Fibroblast of lung (primary cell): ENCODE measurements around the gene DRC3. TPM values are rescaled to one million over a fixed set of nuclear protein-coding genes. Genes with fewer than 3 reads are reported as not detected.

ENCODE experiments used
- DNase-seq, 2 donors: peaks; one replicate each; pipeline versions ENCODE4 v3.0.0 to v3.0.0-alpha.2; 2010; ENCODE audit warnings: low read depth in 2 of 2
- H2AFZ ChIP-seq: 2 replicates; pipeline ENCODE4 v1.5.1; 2012; ENCODE audit warnings: low read length, control low read depth, inconsistent platforms
- H3K27ac ChIP-seq: 2 replicates; pipeline ENCODE4 v1.5.1; 2011; ENCODE audit warnings: low read length, control low read depth; ENCODE audit not compliant: insufficient read depth
- H3K27me3 ChIP-seq: 2 replicates; pipeline ENCODE4 v1.5.1; 2011; ENCODE audit warnings: mild to moderate bottlenecking, low read length; ENCODE audit not compliant: control insufficient read depth, insufficient read depth
- H3K36me3 ChIP-seq: 2 replicates; pipeline ENCODE4 v1.5.1; 2011; ENCODE audit warnings: low read length; ENCODE audit not compliant: control insufficient read depth, insufficient read depth
- H3K4me1 ChIP-seq: 2 replicates; pipeline ENCODE4 v1.5.1; 2011; ENCODE audit warnings: low read length; ENCODE audit not compliant: control insufficient read depth, insufficient read depth; ENCODE audit errors: extremely low read depth
- H3K4me2 ChIP-seq: 2 replicates; pipeline ENCODE4 v1.5.1; 2011; ENCODE audit warnings: low read length, control low read depth; ENCODE audit not compliant: insufficient read depth; ENCODE audit errors: extremely low read depth
- H3K4me3 ChIP-seq, 4 experiments: fragments of 200-600 bp in 1 of 4; sonication (generic) in 1 of 4; replicated peaks in 1 of 4; 2 replicates each; pipeline ENCODE4 v1.5.1; 2011 to 2016; ENCODE audit warnings: low read length in 4 of 4, low read depth in 3 of 4, mild to moderate bottlenecking in 3 of 4, control low read depth in 2 of 4, inconsistent platforms in 1 of 4, mixed read lengths in 1 of 4; ENCODE audit not compliant: insufficient read depth in 1 of 4; ENCODE audit errors: control extremely low read depth in 1 of 4
- H3K79me2 ChIP-seq: 2 replicates; pipeline ENCODE4 v1.5.1; 2012; ENCODE audit warnings: mild to moderate bottlenecking, low read length, inconsistent platforms; ENCODE audit not compliant: control insufficient read depth, insufficient read depth
- H3K9ac ChIP-seq: 2 replicates; pipeline ENCODE4 v1.5.1; 2011; ENCODE audit warnings: mild to moderate bottlenecking, low read length, control low read depth; ENCODE audit not compliant: insufficient read depth
- H3K9me3 ChIP-seq: 2 replicates; pipeline ENCODE4 v1.5.1; 2012; ENCODE audit warnings: low read depth, low read length; ENCODE audit not compliant: control insufficient read depth, insufficient read depth
- H4K20me1 ChIP-seq: 2 replicates; pipeline ENCODE4 v1.5.1; 2011; ENCODE audit warnings: low read length; ENCODE audit not compliant: control insufficient read depth, insufficient read depth; ENCODE audit errors: extremely low read depth
- CTCF ChIP-seq, 2 donors: IDR thresholded peaks in 1 of 2; conservative IDR thresholded peaks in 1 of 2; 1 replicate in 1 of 2; 2 replicates in 1 of 2; pipeline ENCODE4 v1.5.1; 2011 to 2012; ENCODE audit warnings: low read length in 2 of 2, control low read depth in 1 of 2, inconsistent platforms in 1 of 2, low read depth in 1 of 2, mild to moderate bottlenecking in 1 of 2
- EZH2 ChIP-seq: IDR thresholded peaks from 2 replicates; pipeline ENCODE4 v1.5.1; 2012; ENCODE audit warnings: low read length, control low read depth, mild to moderate bottlenecking; ENCODE audit errors: missing control alignments
- polyA plus RNA-seq, 2 donors: library from polyadenylated mRNA; depleted of rRNA in 1 of 2; stranded (reverse) in 1 of 2; unstranded in 1 of 2; fragments of >200 nt; gene quantifications; 2 replicates each; pipeline ENCODE4 v1.2.1, GENCODE V29; 2011 to 2012; ENCODE audit warnings: missing spikeins in 1 of 2
- total RNA-seq: library from RNA; depleted of rRNA; stranded (reverse); fragments of >200 nt; gene quantifications from 2 replicates; pipeline ENCODE4 v1.2.1, GENCODE V29; 2014

DRC3 gene
- total and polyA plus RNA-seq, 2 donors (not counting 1 experiment from before 2014, with no cell fraction given) = 0.33 to 0.37 TPM

- peak overlapping the region; percentile 65 for H3K4me2 ChIP-seq
- H3K27ac ChIP-seq = no peak overlapping the region
- no peaks in the 10 kb centered on the region for H3K27me3 ChIP-seq
- peak; percentile 40 to 90 for DNase-seq
- H3K4me3 ChIP-seq = no peak overlapping the region
- TF ChIP-seq CTCF (conservative IDR thresholded peaks at IDR 0.05 in 1 of 2, IDR thresholded peaks at IDR 0.05 in 1 of 2; ENCODE audit: low read depth in 1 of 2, low read length in 2 of 2) (no peak), EZH2 (no peak)
- peaks cover 1% of the 10 kb centered on the region for H3K36me3 ChIP-seq
- no peaks in the 10 kb centered on the region for H3K9me3 ChIP-seq
- H3K79me2 ChIP-seq = peaks cover 37% of the 10 kb centered on the region
- H2AFZ ChIP-seq = no peak overlapping the region
- no peaks in the 10 kb centered on the region for H4K20me1 ChIP-seq
- H3K4me1 ChIP-seq = peaks cover 46% of the 10 kb centered on the region
- H3K9ac ChIP-seq = no peak overlapping the region
These were observed 32.2 kb upstream of the DRC3 start for GRCh38 chr17:17940441-17940911.

GRCh38 chr17:17941015-17941414 lies 31.6 kb upstream of the DRC3 start:
- Histone ChIP-seq H3K4me2 (peak overlapping the region; percentile 65), H2AFZ (no peak overlapping the region), H3K79me2 (peaks cover 37% of the 10 kb centered on the region), H4K20me1 (no peaks in the 10 kb centered on the region), H3K9me3 (no peaks in the 10 kb centered on the region), H3K4me1 (peaks cover 44% of the 10 kb centered on the region), H3K27me3 (no peaks in the 10 kb centered on the region), H3K36me3 (peaks cover 1% of the 10 kb centered on the region), H3K9ac (no peak overlapping the region), H3K27ac (peak overlapping the region; percentile 9), H3K4me3 (no peak overlapping the region)
- DNase-seq = no peak
- TF ChIP-seq EZH2 (no peak), CTCF (conservative IDR thresholded peaks at IDR 0.05 in 1 of 2, IDR thresholded peaks at IDR 0.05 in 1 of 2; ENCODE audit: low read depth in 1 of 2, low read length in 2 of 2) (no peak)

DNA sequence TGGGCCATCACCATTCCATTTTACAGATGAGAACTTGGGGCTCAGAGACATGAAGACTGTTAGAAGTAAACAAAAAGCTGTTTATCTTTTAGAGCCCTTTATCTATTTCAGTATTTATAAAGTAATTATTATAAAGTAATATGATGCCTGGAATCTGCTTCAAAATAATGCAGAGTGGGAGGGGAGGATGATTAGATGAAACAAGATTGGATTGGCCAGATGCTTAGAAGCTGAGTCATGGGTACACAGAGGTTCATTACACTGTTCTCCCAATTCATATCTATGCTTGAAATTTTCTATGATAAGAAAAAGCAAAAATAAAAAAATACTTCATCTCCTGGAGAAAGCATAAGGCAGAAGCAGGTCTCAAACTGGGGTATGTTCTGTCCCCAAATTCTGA lies 29.8 kb upstream of the DRC3 start:
- no peaks in the 10 kb centered on the region for H4K20me1 ChIP-seq
- no peaks in the 10 kb centered on the region for H3K27me3 ChIP-seq
- DNase-seq = peak; percentile 44 to 73
- H3K9me3 ChIP-seq = no peaks in the 10 kb centered on the region
- TF ChIP-seq CTCF (conservative IDR thresholded peaks at IDR 0.05 in 1 of 2, IDR thresholded peaks at IDR 0.05 in 1 of 2; ENCODE audit: low read depth in 1 of 2, low read length in 2 of 2) (no peak), EZH2 (no peak)
- no peak overlapping the region for H2AFZ ChIP-seq
- H3K4me1 ChIP-seq = peaks cover 29% of the 10 kb centered on the region
- H3K79me2 ChIP-seq = peaks cover 32% of the 10 kb centered on the region
- H3K4me3 ChIP-seq = no peak overlapping the region
- no peaks in the 10 kb centered on the region for H3K36me3 ChIP-seq
- H3K4me2 ChIP-seq = peak overlapping the region; percentile 62
- H3K9ac ChIP-seq = no peak overlapping the region
- H3K27ac ChIP-seq = peak overlapping the region; percentile 41
